Hepatocyte (in vitro differentiated cells): ENCODE measurements around the gene HOXD3. TPM values are rescaled to one million over a fixed set of nuclear protein-coding genes. Genes with fewer than 3 reads are reported as not detected.

ENCODE experiments used
- DNase-seq: peaks from one replicate; pipeline ENCODE4 v3.0.0-alpha.2; 2016; ENCODE audit warnings: low spot score
- H2AFZ ChIP-seq: fragments of 200-600 bp; sonication (generic); 2 replicates; pipeline ENCODE4 v1.6.0; 2016; ENCODE audit warnings: antibody characterized with exemption, mild to moderate bottlenecking
- H3K27ac ChIP-seq: fragments of 200-600 bp; sonication (generic); 2 replicates; pipeline ENCODE4 v1.5.1; 2016; ENCODE audit warnings: mild to moderate bottlenecking
- H3K27me3 ChIP-seq: fragments of 200-600 bp; sonication (generic); 2 replicates; pipeline ENCODE4 v1.6.1; 2016
- H3K36me3 ChIP-seq: fragments of 200-600 bp; sonication (generic); replicated peaks from 2 replicates; pipeline ENCODE4 v1.5.1; 2016; ENCODE audit warnings: low read depth; ENCODE audit not compliant: insufficient read depth
- H3K4me1 ChIP-seq: fragments of 200-600 bp; sonication (generic); 2 replicates; pipeline ENCODE4 v1.5.1; 2016; ENCODE audit warnings: mild to moderate bottlenecking, moderate library complexity; ENCODE audit not compliant: insufficient read depth
- H3K4me2 ChIP-seq: fragments of 200-600 bp; sonication (generic); 2 replicates; pipeline ENCODE4 v1.6.0; 2016
- H3K4me3 ChIP-seq: fragments of 200-600 bp; sonication (generic); 2 replicates; pipeline ENCODE4 v1.5.1; 2016; ENCODE audit warnings: mild to moderate bottlenecking
- H3K79me2 ChIP-seq: fragments of 200-600 bp; sonication (generic); 2 replicates; pipeline ENCODE4 v1.6.0; 2017; ENCODE audit warnings: mild to moderate bottlenecking
- H3K9me2 ChIP-seq: fragments of 200-600 bp; sonication (generic); replicated peaks from 2 replicates; pipeline ENCODE4 v1.6.0; 2017; ENCODE audit warnings: mild to moderate bottlenecking; ENCODE audit not compliant: insufficient read depth
- H3K9me3 ChIP-seq: fragments of 200-600 bp; sonication (generic); 2 replicates; pipeline ENCODE4 v1.5.1; 2016; ENCODE audit warnings: low read depth, mild to moderate bottlenecking
- H4K20me1 ChIP-seq: fragments of 200-600 bp; sonication (generic); 2 replicates; pipeline ENCODE4 v1.6.0; 2016; ENCODE audit warnings: mild to moderate bottlenecking; ENCODE audit not compliant: insufficient read depth, poor library complexity, severe bottlenecking
- CTCF ChIP-seq: fragments of 200-600 bp; sonication (generic); IDR thresholded peaks from 2 replicates; pipeline ENCODE4 v1.5.1; 2016; ENCODE audit warnings: antibody characterized with exemption, mild to moderate bottlenecking; ENCODE audit not compliant: poor library complexity
- EZH2 ChIP-seq: fragments of 200-600 bp; sonication (generic); IDR thresholded peaks from 2 replicates; pipeline ENCODE4 v1.6.1; 2016; ENCODE audit warnings: antibody characterized with exemption, mild to moderate bottlenecking, borderline replicate concordance
- EZH2phosphoT487 ChIP-seq: fragments of 200-600 bp; sonication (generic); IDR thresholded peaks from one replicate; pipeline ENCODE4 v1.6.1; 2018; ENCODE audit warnings: antibody characterized with exemption, mild to moderate bottlenecking, low read depth, moderate library complexity; ENCODE audit not compliant: unreplicated experiment, severe bottlenecking
- WGBS: methylation state at CpG from one replicate; pipeline ENCODE4 v1.1.6; 2016; ENCODE audit warnings: low lambda C conversion rate; ENCODE audit errors: missing lambda C conversion rate; 5-methylcytosine and 5-hydroxymethylcytosine counted together
- polyA plus RNA-seq: library from polyadenylated mRNA; unstranded; fragments of >200 nt; fragmentation: Nextera tagmentation; extraction: Ambion mirVana; gene quantifications from 2 replicates; pipeline ENCODE4 v1.2.1, GENCODE V29; 2016
- total RNA-seq: library from RNA; depleted of rRNA; stranded (reverse); fragments of >200 nt; gene quantifications from 2 replicates; pipeline ENCODE4 v1.2.3, GENCODE V29; 2014

The HOXD3 gene
- total and polyA plus RNA-seq, 2 experiments from 2014 or later: 0.13 TPM; not detected in 1

GRCh38 chr2:176137906-176138305, 19.2 kb upstream of the HOXD3 start:
- H3K9me2 ChIP-seq: no peaks in the 10 kb centered on the region
- no peak overlapping the region for H3K4me2 ChIP-seq
- no peaks in the 10 kb centered on the region for H3K36me3 ChIP-seq
- WGBS: 79% methylated on average over 8 of the region's 8 CpGs
- H3K4me3 ChIP-seq: no peak overlapping the region
- peaks cover 94% of the 10 kb centered on the region for H3K27me3 ChIP-seq
- peaks cover 8% of the 10 kb centered on the region for H3K4me1 ChIP-seq
- DNase-seq: no peak
- H3K27ac ChIP-seq: no peak overlapping the region
- no peak overlapping the region for H2AFZ ChIP-seq
- H3K79me2 ChIP-seq: no peaks in the 10 kb centered on the region
- no peaks in the 10 kb centered on the region for H4K20me1 ChIP-seq
- TF ChIP-seq CTCF (no peak), EZH2phosphoT487 (no peak), EZH2 (no peak)
- no peaks in the 10 kb centered on the region for H3K9me3 ChIP-seq

GRCh38 chr2:176138526-176138922, 18.6 kb upstream of the HOXD3 start:
- no peaks in the 10 kb centered on the region for H3K9me3 ChIP-seq
- no peak for DNase-seq
- no peaks in the 10 kb centered on the region for H3K79me2 ChIP-seq
- no peak overlapping the region for H3K27ac ChIP-seq
- no peak overlapping the region for H3K4me3 ChIP-seq
- WGBS: 68% methylated on average over 14 of the region's 14 CpGs
- no peaks in the 10 kb centered on the region for H3K36me3 ChIP-seq
- H4K20me1 ChIP-seq: no peaks in the 10 kb centered on the region
- peaks cover 8% of the 10 kb centered on the region for H3K4me1 ChIP-seq
- no peaks in the 10 kb centered on the region for H3K9me2 ChIP-seq
- TF ChIP-seq EZH2 (no peak), CTCF (no peak), EZH2phosphoT487 (no peak)
- H3K27me3 ChIP-seq: peaks cover 94% of the 10 kb centered on the region
- no peak overlapping the region for H3K4me2 ChIP-seq
- no peak overlapping the region for H2AFZ ChIP-seq

- no peak overlapping the region for H3K4me2 ChIP-seq
- no peaks in the 10 kb centered on the region for H3K9me2 ChIP-seq
- 73% methylated on average over 28 of the region's 28 CpGs for WGBS
- H3K4me1 ChIP-seq: peaks cover 8% of the 10 kb centered on the region
- no peaks in the 10 kb centered on the region for H3K36me3 ChIP-seq
- TF ChIP-seq CTCF: no peak
- no peak for TF ChIP-seq EZH2
- no peak for TF ChIP-seq EZH2phosphoT487
- H4K20me1 ChIP-seq: no peaks in the 10 kb centered on the region
- H3K27ac ChIP-seq: no peak overlapping the region
- H3K9me3 ChIP-seq: no peaks in the 10 kb centered on the region
- H2AFZ ChIP-seq: no peak overlapping the region
- H3K27me3 ChIP-seq: peaks cover 94% of the 10 kb centered on the region
- no peak overlapping the region for H3K4me3 ChIP-seq
- no peaks in the 10 kb centered on the region for H3K79me2 ChIP-seq
- DNase-seq: no peak
These were observed 18.0 kb upstream of the HOXD3 start for GRCh38 chr2:176138923-176139660.
